SU-DHL-6 (cell line): Measurements from ENCODE around the gene PPP2R3B.

ENCODE experiments used
- H2AFZ ChIP-seq: fragments of 200-600 bp; sonication (generic); 2 replicates; pipeline ENCODE4 v1.6.1; 2014; ENCODE audit warnings: low read depth, mild to moderate bottlenecking, moderate library complexity, mixed read lengths, antibody characterized with exemption, low read length; ENCODE audit not compliant: severe bottlenecking
- H3F3A ChIP-seq: fragments of 200-600 bp; shearing (Covaris generic); 2 replicates; pipeline ENCODE4 v1.6.0; 2016; ENCODE audit warnings: antibody characterized with exemption, mild to moderate bottlenecking; ENCODE audit not compliant: insufficient read depth
- H3K27ac ChIP-seq: fragments of 200-600 bp; sonication (generic); 2 replicates; pipeline ENCODE4 v1.5.1; 2016; ENCODE audit warnings: low read depth, mild to moderate bottlenecking, low read length, moderate library complexity, mixed read lengths
- H3K27me3 ChIP-seq: fragments of 200-600 bp; sonication (generic), shearing (Covaris generic); 2 replicates; pipeline ENCODE4 v1.6.0; 2014; ENCODE audit warnings: mild to moderate bottlenecking, low read length
- H3K36me3 ChIP-seq: fragments of 200-600 bp; sonication (generic); 2 replicates; pipeline ENCODE4 v1.6.1; 2014; ENCODE audit warnings: mild to moderate bottlenecking, low read length, mixed read lengths
- H3K4me2 ChIP-seq: fragments of 300-600, 200-600 bp; shearing (Covaris generic), sonication (generic); 2 replicates; pipeline ENCODE4 v1.6.0; 2014; ENCODE audit warnings: low read length, low read depth, mild to moderate bottlenecking; ENCODE audit not compliant: poor library complexity, severe bottlenecking
- H3K4me3 ChIP-seq: fragments of 200-600 bp; sonication (generic); 2 replicates; pipeline ENCODE4 v1.5.1; 2014; ENCODE audit warnings: antibody characterized with exemption, low read length, mild to moderate bottlenecking, mixed read lengths; ENCODE audit not compliant: insufficient read depth, poor library complexity, severe bottlenecking
- H3K79me2 ChIP-seq: fragments of 200-600 bp; sonication (generic); 2 replicates; pipeline ENCODE4 v1.6.1; 2014; ENCODE audit warnings: mild to moderate bottlenecking, low read length, moderate library complexity; ENCODE audit not compliant: insufficient read depth
- H3K9ac ChIP-seq: fragments of 200-600 bp; sonication (generic); 2 replicates; pipeline ENCODE4 v1.7.0; 2014; ENCODE audit warnings: mild to moderate bottlenecking, low read length
- H3K9me2 ChIP-seq: fragments of 200-600 bp; sonication (generic); replicated peaks from 2 replicates; pipeline ENCODE4 v1.6.1; 2014; ENCODE audit warnings: low read length; ENCODE audit not compliant: insufficient read depth
- H3K9me3 ChIP-seq: fragments of 200-600 bp; sonication (generic); 2 replicates; pipeline ENCODE4 v1.6.1; 2014; ENCODE audit warnings: low read length, mixed read lengths; ENCODE audit not compliant: insufficient read depth
- H4K20me1 ChIP-seq: fragments of 200-600 bp; sonication (generic); 2 replicates; pipeline ENCODE4 v1.6.1; 2014; ENCODE audit warnings: low read depth, mild to moderate bottlenecking, antibody characterized with exemption, low read length, moderate library complexity, mixed read lengths
- CTCF ChIP-seq: fragments of 200-600 bp; sonication (generic); IDR thresholded peaks from one replicate; pipeline ENCODE4 v1.5.1; 2017; ENCODE audit warnings: antibody characterized with exemption, mild to moderate bottlenecking, low read length, moderate library complexity; ENCODE audit not compliant: insufficient read depth, poor library complexity, severe bottlenecking
- EZH2phosphoT487 ChIP-seq: fragments of 200-600 bp; sonication (generic), shearing (Covaris generic); conservative IDR thresholded peaks from 2 replicates; pipeline ENCODE4 v1.6.1; 2018; ENCODE audit warnings: mild to moderate bottlenecking, antibody characterized with exemption, low read length, moderate library complexity, mixed read lengths

Gene PPP2R3B

GRCh38 chrX:288561-288991 is 98.1 kb downstream of the PPP2R3B start:
- H3K9me2 ChIP-seq = no peaks in the 10 kb centered on the region
- H3K4me2 ChIP-seq = no peak overlapping the region
- H2AFZ ChIP-seq = no peak overlapping the region
- no peaks in the 10 kb centered on the region for H3K9me3 ChIP-seq
- H3K27ac ChIP-seq = no peak overlapping the region
- H3K79me2 ChIP-seq = no peaks in the 10 kb centered on the region
- no peaks in the 10 kb centered on the region for H3K27me3 ChIP-seq
- H3K36me3 ChIP-seq = peaks cover 2% of the 10 kb centered on the region; the same call in 1 of the 2 replicates
- no peak overlapping the region for H3K9ac ChIP-seq
- no peaks in the 10 kb centered on the region for H4K20me1 ChIP-seq
- H3K4me3 ChIP-seq = no peak overlapping the region
- TF ChIP-seq EZH2phosphoT487 (no peak), CTCF (no peak)
- H3F3A ChIP-seq = no peaks in the 10 kb centered on the region

- no peaks in the 10 kb centered on the region for H4K20me1 ChIP-seq
- TF ChIP-seq CTCF = no peak
- TF ChIP-seq EZH2phosphoT487 = no peak
- no peak overlapping the region for H3K27ac ChIP-seq
- H3K36me3 ChIP-seq = peaks cover 2% of the 10 kb centered on the region; the same call in 1 of the 2 replicates
- no peak overlapping the region for H3K4me3 ChIP-seq
- H3K9ac ChIP-seq = no peak overlapping the region
- H3K4me2 ChIP-seq = no peak overlapping the region
- no peaks in the 10 kb centered on the region for H3K79me2 ChIP-seq
- H3K9me3 ChIP-seq = no peaks in the 10 kb centered on the region
- H3K9me2 ChIP-seq = no peaks in the 10 kb centered on the region
- H3K27me3 ChIP-seq = no peaks in the 10 kb centered on the region
- H2AFZ ChIP-seq = no peak overlapping the region
- H3F3A ChIP-seq = no peaks in the 10 kb centered on the region
These were observed 99.0 kb downstream of the PPP2R3B start for GRCh38 chrX:287670-288069.

- H3K27me3 ChIP-seq = no peaks in the 10 kb centered on the region
- H3F3A ChIP-seq = peaks cover 15% of the 10 kb centered on the region
- H3K36me3 ChIP-seq = peaks cover 2% of the 10 kb centered on the region; the same call in 1 of the 2 replicates
- no peak overlapping the region for H3K9ac ChIP-seq
- H3K9me3 ChIP-seq = no peaks in the 10 kb centered on the region
- no peak overlapping the region for H3K4me2 ChIP-seq
- H3K9me2 ChIP-seq = no peaks in the 10 kb centered on the region
- H3K4me3 ChIP-seq = no peak overlapping the region
- no peak overlapping the region for H2AFZ ChIP-seq
- no peak overlapping the region for H3K27ac ChIP-seq
- H4K20me1 ChIP-seq = no peaks in the 10 kb centered on the region
- no peaks in the 10 kb centered on the region for H3K79me2 ChIP-seq
- TF ChIP-seq CTCF (no peak), EZH2phosphoT487 (no peak)
These were observed 101.5 kb downstream of the PPP2R3B start for GRCh38 chrX:285076-285677.
